ENCODE data around the gene LTBP3.
"Not testable (repeated sequence)": the region's sequence is repeated elsewhere in the genome, so short reads cannot be mapped to it uniquely, and the experiment has no call there.

Gene LTBP3

DNA sequence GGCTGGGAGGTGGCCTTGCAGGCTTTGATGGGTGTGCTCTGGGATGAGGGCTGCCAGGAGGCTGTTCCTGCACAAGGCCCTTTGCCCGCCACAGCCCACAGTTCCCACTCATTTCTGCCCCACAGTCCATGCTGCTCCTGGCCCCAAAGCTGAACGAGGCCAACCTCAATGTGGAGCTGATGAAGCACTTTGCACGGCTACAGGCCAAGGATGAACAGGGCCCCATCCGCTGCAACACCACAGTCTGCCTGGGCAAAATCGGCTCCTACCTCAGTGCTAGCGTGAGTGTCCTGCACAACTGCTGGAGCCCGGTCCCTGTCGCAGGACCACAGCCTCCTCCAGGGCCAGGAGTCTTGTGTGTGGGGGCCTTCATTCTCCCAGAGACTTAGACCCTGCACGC, 23.1 kb downstream of the LTBP3 start:
- FAIRE-seq = no peak

GRCh38 chr11:65532388-65533064, 25.6 kb downstream of the LTBP3 start:
- FAIRE-seq = no peak

GRCh38 chr11:65530157-65530496, 28.0 kb downstream of the LTBP3 start:
- FAIRE-seq = no peak

- no peak for FAIRE-seq
Observed at GRCh38 chr11:65529475-65530156, 28.5 kb downstream of the LTBP3 start.

GRCh38 chr11:65528819-65529350, 29.3 kb downstream of the LTBP3 start:
- FAIRE-seq = no peak

DNA sequence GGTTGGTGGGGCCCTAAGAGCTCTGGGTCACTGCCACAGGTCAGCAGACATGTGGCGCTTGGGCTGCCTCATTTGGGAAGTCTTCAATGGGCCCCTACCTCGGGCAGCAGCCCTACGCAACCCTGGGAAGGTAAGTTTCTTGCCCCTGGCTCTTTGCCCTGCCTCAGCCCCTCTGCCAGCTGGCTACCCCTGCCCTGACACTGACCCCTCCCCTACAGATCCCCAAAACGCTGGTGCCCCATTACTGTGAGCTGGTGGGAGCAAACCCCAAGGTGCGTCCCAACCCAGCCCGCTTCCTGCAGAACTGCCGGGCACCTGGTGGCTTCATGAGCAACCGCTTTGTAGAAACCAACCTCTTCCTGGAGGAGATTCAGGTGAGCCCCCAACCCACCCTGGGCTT, 31.4 kb downstream of the LTBP3 start:
- no peak for FAIRE-seq

GRCh38 chr11:65525546-65526480, 32.3 kb downstream of the LTBP3 start:
- no peak for FAIRE-seq

GRCh38 chr11:65524741-65525545, 33.2 kb downstream of the LTBP3 start, which contains the start of gene SCYL1:
TSS of gene SCYL1 (plus strand) at chr11:65525083. CDS start at chr11:65525154, 71 bp downstream.
- FAIRE-seq = no peak

- FAIRE-seq = no peak
Observed at GRCh38 chr11:65524014-65524740, 34.0 kb downstream of the LTBP3 start.

- FAIRE-seq = not testable (repeated sequence)
Observed at GRCh38 chr11:65523631-65523968, 34.6 kb downstream of the LTBP3 start.

DNA sequence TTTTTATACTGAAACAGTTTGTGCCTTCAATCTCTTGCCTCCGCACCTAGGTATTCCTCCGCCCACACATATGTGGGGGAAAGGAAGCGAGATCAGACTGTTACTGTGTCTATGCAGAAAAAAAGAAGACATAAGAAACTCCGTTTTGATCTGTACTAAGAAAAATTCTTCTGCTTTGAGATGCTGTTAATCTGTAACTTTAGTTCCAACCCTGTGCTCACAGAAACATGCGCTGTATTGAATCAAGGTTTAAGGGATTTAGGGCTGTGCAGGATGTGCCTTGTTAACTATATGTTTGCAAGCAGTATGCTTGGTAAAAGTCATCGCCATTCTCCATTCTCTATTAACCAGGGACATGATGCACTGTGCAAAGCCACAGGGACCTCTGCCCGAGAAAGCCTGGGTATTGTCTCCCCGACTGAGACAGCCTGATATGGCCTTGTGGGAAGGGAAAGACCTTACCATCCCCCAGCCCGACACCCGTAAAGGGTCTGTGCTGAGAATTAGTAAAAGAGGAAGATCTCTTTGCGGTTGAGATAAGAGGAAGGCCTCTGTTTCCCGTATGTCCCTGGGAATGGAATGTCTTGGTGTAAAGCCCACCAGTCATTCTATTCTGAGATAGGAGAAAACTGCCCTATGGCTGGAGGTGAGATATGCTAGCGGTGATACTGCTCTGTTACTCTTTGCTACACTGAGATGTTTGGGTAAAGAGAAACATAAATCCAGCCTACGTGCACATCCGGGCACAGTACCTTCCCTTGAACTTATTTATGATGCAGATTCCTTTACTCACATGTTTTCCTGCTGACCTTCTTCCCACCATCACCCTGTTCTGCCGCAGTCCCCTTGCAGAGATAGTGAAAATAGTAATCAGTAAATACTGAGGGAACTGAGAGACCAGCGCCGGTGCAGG, 35.2 kb downstream of the LTBP3 start:
- not testable (repeated sequence) for FAIRE-seq

GRCh38 chr11:65521777-65522521, 36.2 kb downstream of the LTBP3 start:
- not testable (repeated sequence) for FAIRE-seq

DNA sequence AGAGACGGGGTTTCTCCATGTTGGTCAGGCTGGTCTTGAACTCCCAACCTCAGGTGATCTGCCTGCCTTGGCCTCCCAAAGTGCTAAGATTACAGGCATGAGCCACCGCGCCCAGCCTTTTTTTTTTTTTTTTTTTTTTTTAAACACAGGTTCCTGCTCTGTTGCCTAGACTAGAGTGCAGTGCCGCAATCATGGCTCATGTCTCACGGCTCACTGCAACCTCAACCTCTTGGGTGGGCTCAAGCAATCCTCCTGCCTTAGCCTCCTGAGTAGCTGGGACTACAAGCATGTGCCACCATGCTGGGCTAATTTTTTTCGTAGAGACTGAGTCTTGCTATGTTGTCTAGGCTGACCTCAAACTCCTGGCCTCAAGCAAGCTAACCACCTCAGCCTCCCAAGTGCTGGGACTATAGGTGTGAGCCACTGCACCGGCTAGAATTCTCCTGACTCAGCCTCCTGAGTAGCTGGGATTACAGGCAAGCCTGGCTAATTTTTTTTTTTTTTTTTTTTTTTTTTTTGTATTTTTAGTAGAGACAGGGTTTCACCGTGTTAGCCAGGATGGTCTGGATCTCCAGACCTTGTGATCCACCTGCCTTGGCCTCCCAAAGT, 39.1 kb downstream of the LTBP3 start:
- not testable (repeated sequence) for FAIRE-seq

- FAIRE-seq = no peak
Observed at GRCh38 chr11:65516135-65516968, 41.8 kb downstream of the LTBP3 start.

- not testable (repeated sequence) for FAIRE-seq
Observed at GRCh38 chr11:65512311-65512710, 45.8 kb downstream of the LTBP3 start.

DNA sequence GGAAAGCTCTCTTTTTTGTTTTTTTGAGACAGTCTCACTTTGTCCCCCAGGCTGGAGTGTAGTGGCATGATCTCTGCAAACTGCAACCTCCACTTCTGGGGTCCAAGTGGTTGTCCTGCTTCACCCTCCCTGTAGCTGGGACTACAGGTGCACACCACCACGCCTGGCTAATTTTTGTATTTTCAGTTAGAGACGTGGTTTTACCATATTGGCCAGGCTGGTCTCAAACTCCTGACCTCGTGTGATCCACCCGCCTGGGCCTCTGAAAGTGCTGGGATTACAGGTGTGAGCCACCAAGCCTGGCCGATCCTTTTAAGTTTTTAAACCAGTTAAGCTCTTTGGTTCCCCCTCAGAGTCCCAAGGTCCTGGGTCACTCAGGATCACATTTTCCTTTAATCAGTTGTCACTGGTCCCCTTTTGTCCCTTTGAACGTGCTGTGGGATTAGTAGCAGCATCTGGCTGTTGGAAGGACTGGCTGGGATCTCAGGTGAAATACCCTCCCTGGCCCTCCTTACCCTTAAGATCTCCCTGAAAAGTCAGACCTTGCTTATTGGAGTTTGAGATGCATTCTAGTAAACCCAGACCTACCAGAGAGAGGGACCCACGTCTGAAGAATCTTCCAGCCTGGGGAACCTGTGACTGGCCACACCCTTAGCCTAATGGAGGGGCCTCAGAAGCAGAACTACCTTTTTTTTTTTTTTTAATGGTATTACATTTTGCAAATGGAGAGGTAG, 51.2 kb downstream of the LTBP3 start:
- FAIRE-seq = no peak

- FAIRE-seq = no peak
Observed at GRCh38 chr11:65506290-65506771, 51.8 kb downstream of the LTBP3 start.

Measured in endometrium (tissue), 2 donors.